Measurements from ENCODE around the gene CYB561. TPM values are rescaled to one million over a fixed set of nuclear protein-coding genes. Genes with fewer than 3 reads are reported as not detected.
"Not testable (repeated sequence)": the region's sequence is repeated elsewhere in the genome, so short reads cannot be mapped to it uniquely, and the experiment has no call there.

CYB561 gene
- total RNA-seq, 1 donor from 2014 or later = 8.1 TPM

- no peaks in the 10 kb centered on the region for H4K20me1 ChIP-seq (ENCODE audit: insufficient read depth, low read length)
- H3K4me2 ChIP-seq (ENCODE audit: low read length) = no peak overlapping the region
- H3K27ac ChIP-seq (ENCODE audit: low read depth, low read length) = no peak overlapping the region
- no peaks in the 10 kb centered on the region for H3K36me3 ChIP-seq (ENCODE audit: insufficient read depth, low read length)
- no peak overlapping the region for H3K9ac ChIP-seq (ENCODE audit: low read length)
- H3K4me3 ChIP-seq (ENCODE audit: insufficient read depth, low read depth, low read length) = no peak overlapping the region
- no peak for TF ChIP-seq EZH2 (IDR thresholded peaks at IDR 0.05; ENCODE audit: insufficient read depth, low read length)
- TF ChIP-seq CTCF (IDR thresholded peaks at IDR 0.05; ENCODE audit: insufficient read depth, low read depth, low read length) = no peak
- no peaks in the 10 kb centered on the region for H3K27me3 ChIP-seq (ENCODE audit: insufficient read depth, low read length)
- Mint-ChIP-seq H3K9me3 (ENCODE audit: unreplicated experiment) (peaks cover 6% of the 10 kb centered on the region), H3K36me3 (ENCODE audit: low read depth, unreplicated experiment) (no peaks in the 10 kb centered on the region), H3K4me3 (ENCODE audit: unreplicated experiment) (no peak overlapping the region), H3K27me3 (ENCODE audit: low read depth, unreplicated experiment) (peaks cover 6% of the 10 kb centered on the region), H3K27ac (ENCODE audit: unreplicated experiment) (no peak overlapping the region), H3K4me1 (ENCODE audit: low read depth, unreplicated experiment) (peaks cover 7% of the 10 kb centered on the region)
- H3K4me1 ChIP-seq (ENCODE audit: insufficient read depth, low read length) = peaks cover 13% of the 10 kb centered on the region
- no peak for DNase-seq (ENCODE audit: low read depth)
- no peaks in the 10 kb centered on the region for H3K9me3 ChIP-seq (ENCODE audit: insufficient read depth, low read depth, low read length)
- H2AFZ ChIP-seq (ENCODE audit: low read depth, low read length) = no peak overlapping the region
- no peak for FAIRE-seq
- no peaks in the 10 kb centered on the region for H3K79me2 ChIP-seq (ENCODE audit: insufficient read depth, low read length)
Observed at GRCh38 chr17:63458478-63458877, 12.4 kb upstream of the CYB561 start.

- no peak overlapping the region for H3K27ac ChIP-seq (ENCODE audit: low read depth, low read length)
- H3K9me3 Mint-ChIP-seq (ENCODE audit: unreplicated experiment) = peaks cover 6% of the 10 kb centered on the region
- no peak overlapping the region for H3K9ac ChIP-seq (ENCODE audit: low read length)
- DNase-seq (ENCODE audit: low read depth) (no peak), FAIRE-seq (no peak)
- no peak overlapping the region for H3K4me3 Mint-ChIP-seq (ENCODE audit: unreplicated experiment)
- no peak overlapping the region for H3K27ac Mint-ChIP-seq (ENCODE audit: unreplicated experiment)
- H3K79me2 ChIP-seq (ENCODE audit: insufficient read depth, low read length) = no peaks in the 10 kb centered on the region
- TF ChIP-seq EZH2 (IDR thresholded peaks at IDR 0.05; ENCODE audit: insufficient read depth, low read length) (no peak), CTCF (IDR thresholded peaks at IDR 0.05; ENCODE audit: insufficient read depth, low read depth, low read length) (no peak)
- no peaks in the 10 kb centered on the region for H4K20me1 ChIP-seq (ENCODE audit: insufficient read depth, low read length)
- H3K4me1 Mint-ChIP-seq (ENCODE audit: low read depth, unreplicated experiment) = peaks cover 3% of the 10 kb centered on the region
- H3K27me3 ChIP-seq (ENCODE audit: insufficient read depth, low read length) = no peaks in the 10 kb centered on the region
- no peaks in the 10 kb centered on the region for H3K36me3 Mint-ChIP-seq (ENCODE audit: low read depth, unreplicated experiment)
- H3K27me3 Mint-ChIP-seq (ENCODE audit: low read depth, unreplicated experiment) = peaks cover 19% of the 10 kb centered on the region
- no peaks in the 10 kb centered on the region for H3K36me3 ChIP-seq (ENCODE audit: insufficient read depth, low read length)
- no peak overlapping the region for H3K4me2 ChIP-seq (ENCODE audit: low read length)
- peaks cover 9% of the 10 kb centered on the region for H3K4me1 ChIP-seq (ENCODE audit: insufficient read depth, low read length)
- no peaks in the 10 kb centered on the region for H3K9me3 ChIP-seq (ENCODE audit: insufficient read depth, low read depth, low read length)
- no peak overlapping the region for H2AFZ ChIP-seq (ENCODE audit: low read depth, low read length)
- no peak overlapping the region for H3K4me3 ChIP-seq (ENCODE audit: insufficient read depth, low read depth, low read length)
Observed at GRCh38 chr17:63455417-63455816, 9.3 kb upstream of the CYB561 start.

- Histone ChIP-seq H3K4me3 (ENCODE audit: insufficient read depth, low read depth, low read length) (no peak overlapping the region), H3K27me3 (ENCODE audit: insufficient read depth, low read length) (no peaks in the 10 kb centered on the region), H3K9me3 (ENCODE audit: insufficient read depth, low read depth, low read length) (no peaks in the 10 kb centered on the region), H3K36me3 (ENCODE audit: insufficient read depth, low read length) (no peaks in the 10 kb centered on the region), H3K4me2 (ENCODE audit: low read length) (no peak overlapping the region), H4K20me1 (ENCODE audit: insufficient read depth, low read length) (no peaks in the 10 kb centered on the region), H2AFZ (ENCODE audit: low read depth, low read length) (no peak overlapping the region), H3K9ac (ENCODE audit: low read length) (no peak overlapping the region), H3K4me1 (ENCODE audit: insufficient read depth, low read length) (peaks cover 9% of the 10 kb centered on the region), H3K27ac (ENCODE audit: low read depth, low read length) (no peak overlapping the region), H3K79me2 (ENCODE audit: insufficient read depth, low read length) (no peaks in the 10 kb centered on the region)
- Mint-ChIP-seq H3K27me3 (ENCODE audit: low read depth, unreplicated experiment) (peaks cover 18% of the 10 kb centered on the region), H3K4me1 (ENCODE audit: low read depth, unreplicated experiment) (peaks cover 6% of the 10 kb centered on the region), H3K9me3 (ENCODE audit: unreplicated experiment) (peaks cover 6% of the 10 kb centered on the region), H3K27ac (ENCODE audit: unreplicated experiment) (no peak overlapping the region), H3K36me3 (ENCODE audit: low read depth, unreplicated experiment) (peaks cover 2% of the 10 kb centered on the region), H3K4me3 (ENCODE audit: unreplicated experiment) (no peak overlapping the region)
- FAIRE-seq (no peak), DNase-seq (ENCODE audit: low read depth) (no peak)
- no peak for TF ChIP-seq EZH2 (IDR thresholded peaks at IDR 0.05; ENCODE audit: insufficient read depth, low read length)
- TF ChIP-seq CTCF (IDR thresholded peaks at IDR 0.05; ENCODE audit: insufficient read depth, low read depth, low read length) = no peak
Observed at GRCh38 chr17:63454915-63455314, 8.8 kb upstream of the CYB561 start.

- not testable (repeated sequence) for H3K9me3 Mint-ChIP-seq (ENCODE audit: unreplicated experiment); H3K79me2 ChIP-seq (ENCODE audit: insufficient read depth, low read length); FAIRE-seq; H3K4me3 ChIP-seq (ENCODE audit: insufficient read depth, low read depth, low read length); H3K27ac Mint-ChIP-seq (ENCODE audit: unreplicated experiment); H3K4me2 ChIP-seq (ENCODE audit: low read length); H3K9me3 ChIP-seq (ENCODE audit: insufficient read depth, low read depth, low read length); H3K9ac ChIP-seq (ENCODE audit: low read length); DNase-seq (ENCODE audit: low read depth); H3K4me3 Mint-ChIP-seq (ENCODE audit: unreplicated experiment); H4K20me1 ChIP-seq (ENCODE audit: insufficient read depth, low read length); H2AFZ ChIP-seq (ENCODE audit: low read depth, low read length); H3K4me1 Mint-ChIP-seq (ENCODE audit: low read depth, unreplicated experiment); H3K4me1 ChIP-seq (ENCODE audit: insufficient read depth, low read length); H3K36me3 Mint-ChIP-seq (ENCODE audit: low read depth, unreplicated experiment); H3K27me3 ChIP-seq (ENCODE audit: insufficient read depth, low read length); H3K36me3 ChIP-seq (ENCODE audit: insufficient read depth, low read length); H3K27ac ChIP-seq (ENCODE audit: low read depth, low read length)
- H3K27me3 Mint-ChIP-seq (ENCODE audit: low read depth, unreplicated experiment) = peaks cover 19% of the 10 kb centered on the region
Observed at GRCh38 chr17:63454357-63454756, 8.3 kb upstream of the CYB561 start.
